Measurements from ENCODE around the gene ZSWIM8. TPM values are rescaled to one million over a fixed set of nuclear protein-coding genes. Genes with fewer than 3 reads are reported as not detected.

Gene ZSWIM8
- total RNA-seq, 4 donors from 2014 or later, result 63.2 to 128 (median 79.3) TPM

GRCh38 chr10:73838827-73839226, 53.4 kb downstream of the ZSWIM8 start:
- no peak for ATAC-seq (ENCODE audit: low FRiP score)
- DNase-seq (ENCODE audit: low spot score), result no peak
- TF ChIP-seq, protein P1, sequence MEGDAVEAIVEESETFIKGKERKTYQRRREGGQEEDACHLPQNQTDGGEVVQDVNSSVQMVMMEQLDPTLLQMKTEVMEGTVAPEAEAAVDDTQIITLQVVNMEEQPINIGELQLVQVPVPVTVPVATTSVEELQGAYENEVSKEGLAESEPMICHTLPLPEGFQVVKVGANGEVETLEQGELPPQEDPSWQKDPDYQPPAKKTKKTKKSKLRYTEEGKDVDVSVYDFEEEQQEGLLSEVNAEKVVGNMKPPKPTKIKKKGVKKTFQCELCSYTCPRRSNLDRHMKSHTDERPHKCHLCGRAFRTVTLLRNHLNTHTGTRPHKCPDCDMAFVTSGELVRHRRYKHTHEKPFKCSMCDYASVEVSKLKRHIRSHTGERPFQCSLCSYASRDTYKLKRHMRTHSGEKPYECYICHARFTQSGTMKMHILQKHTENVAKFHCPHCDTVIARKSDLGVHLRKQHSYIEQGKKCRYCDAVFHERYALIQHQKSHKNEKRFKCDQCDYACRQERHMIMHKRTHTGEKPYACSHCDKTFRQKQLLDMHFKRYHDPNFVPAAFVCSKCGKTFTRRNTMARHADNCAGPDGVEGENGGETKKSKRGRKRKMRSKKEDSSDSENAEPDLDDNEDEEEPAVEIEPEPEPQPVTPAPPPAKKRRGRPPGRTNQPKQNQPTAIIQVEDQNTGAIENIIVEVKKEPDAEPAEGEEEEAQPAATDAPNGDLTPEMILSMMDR (IDR thresholded peaks at IDR 0.05), result no peak

DNA sequence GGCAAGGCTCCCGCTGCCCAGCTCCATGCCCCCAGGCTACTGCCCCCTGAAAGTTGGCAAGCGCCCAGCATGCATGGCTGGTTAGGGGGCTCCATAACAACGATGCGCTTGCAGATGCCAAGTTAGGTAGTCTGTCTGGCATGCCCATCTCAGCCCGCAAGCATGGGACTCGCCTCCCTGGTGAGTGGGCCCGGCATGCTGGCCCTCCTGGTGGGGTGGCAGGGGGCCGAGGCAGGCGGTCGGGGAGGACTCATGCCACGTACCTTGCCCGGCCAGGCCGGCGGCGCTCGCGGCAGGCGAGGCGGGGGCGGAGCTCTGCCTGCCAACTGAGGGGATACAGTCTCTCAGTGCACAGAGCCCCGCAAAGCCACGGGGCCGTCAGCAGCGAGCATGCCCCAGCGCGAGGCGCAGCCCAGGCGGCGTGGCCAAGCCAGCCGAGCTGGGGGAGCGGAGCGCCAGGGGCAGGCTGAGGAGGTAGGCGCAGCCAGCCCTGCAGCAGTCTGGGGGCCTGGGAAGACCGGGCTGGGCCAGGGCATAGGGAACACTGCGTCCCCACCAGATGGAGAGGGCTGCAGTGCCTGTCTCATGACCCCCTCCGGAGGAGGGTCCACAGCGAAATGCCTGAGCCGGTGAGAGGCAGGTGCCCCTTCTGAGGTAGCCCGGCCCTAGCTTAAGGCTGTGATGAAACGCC, 54.0 kb downstream of the ZSWIM8 start:
- TF ChIP-seq, protein P1 (IDR thresholded peaks at IDR 0.05), result no peak
- no peak for DNase-seq (ENCODE audit: low spot score)
- ATAC-seq (ENCODE audit: low FRiP score), result no peak

DNA sequence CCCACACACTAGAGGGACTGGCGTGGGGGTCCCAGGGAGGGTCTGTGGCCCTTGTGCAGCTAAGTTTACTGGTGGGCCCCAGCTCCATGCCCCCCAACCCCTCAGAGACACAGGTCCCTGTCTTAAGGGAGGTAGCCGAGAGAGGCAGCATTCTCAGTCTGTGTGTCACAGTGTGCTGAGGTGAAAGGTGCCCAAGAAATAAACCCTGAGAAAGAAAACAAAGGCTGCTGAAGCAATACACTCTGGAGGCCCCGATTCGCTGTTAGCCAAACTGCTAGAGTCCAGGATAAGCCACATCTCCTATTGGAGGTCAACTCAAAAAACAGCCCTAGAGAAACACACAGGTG, 54.6 kb downstream of the ZSWIM8 start:
- no peak for ATAC-seq (ENCODE audit: low FRiP score)
- DNase-seq (ENCODE audit: low spot score), result no peak
- TF ChIP-seq, protein P1 (IDR thresholded peaks at IDR 0.05), result no peak

DNA sequence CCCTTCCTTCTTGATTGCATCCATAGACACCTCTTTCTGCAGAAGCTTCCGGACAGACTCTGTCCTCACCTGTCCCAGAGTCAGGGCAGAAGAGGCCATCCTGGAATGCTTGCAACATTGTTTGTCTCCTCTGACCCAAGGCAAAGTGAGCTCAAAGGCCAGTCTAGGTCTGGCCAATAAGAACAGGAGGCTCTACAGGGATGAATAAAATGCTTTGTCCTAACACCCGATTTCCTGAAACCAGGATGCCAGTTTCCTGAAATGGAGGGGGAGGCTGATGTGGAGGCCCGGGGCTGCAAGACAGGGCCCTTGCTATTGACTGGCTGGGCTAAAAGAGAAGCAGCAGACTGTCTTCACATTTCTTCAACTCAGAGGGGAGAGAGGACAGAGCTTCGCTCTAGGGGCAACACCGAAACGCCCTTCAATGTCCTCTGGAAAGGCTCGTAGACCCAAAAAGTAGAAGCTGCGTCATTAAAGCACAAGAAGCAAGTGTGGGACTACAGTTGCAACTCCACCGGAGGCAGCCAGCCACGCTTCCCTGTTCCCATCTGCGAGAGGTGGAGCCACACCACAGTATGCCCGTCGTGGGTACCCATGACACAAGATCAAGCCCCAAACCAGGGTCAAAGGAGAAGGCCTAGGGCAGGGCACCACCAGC, 55.1 kb downstream of the ZSWIM8 start:
- TF ChIP-seq, protein P1 (IDR thresholded peaks at IDR 0.05), result no peak
- ATAC-seq (ENCODE audit: low FRiP score), result no peak
- DNase-seq (ENCODE audit: low spot score), result no peak

- ATAC-seq (ENCODE audit: low FRiP score) (no peak), DNase-seq (ENCODE audit: low spot score) (no peak)
- TF ChIP-seq, protein P1 (IDR thresholded peaks at IDR 0.05), result no peak
Measured at GRCh38 chr10:73841061-73841421, 55.6 kb downstream of the ZSWIM8 start.

- no peak for DNase-seq (ENCODE audit: low spot score)
- ATAC-seq (ENCODE audit: low FRiP score), result no peak
- TF ChIP-seq, protein P1 (IDR thresholded peaks at IDR 0.05), result no peak
Measured at GRCh38 chr10:73841526-73842285, 56.3 kb downstream of the ZSWIM8 start.
